Osteoblast (primary cell): ENCODE data around the gene CHST15. TPM values are rescaled to one million over a fixed set of nuclear protein-coding genes. Genes with fewer than 3 reads are reported as not detected.

Experiments used
- DNase-seq: peaks from one replicate; pipeline ENCODE4 v3.0.0; 2011; ENCODE audit warnings: low spot score, mixed read lengths; ENCODE audit not compliant: insufficient read length; ENCODE audit errors: missing footprints
- H2AFZ ChIP-seq: 2 replicates; pipeline ENCODE4 v1.6.0; 2011; ENCODE audit warnings: mild to moderate bottlenecking, low read length
- H3K27ac ChIP-seq: 2 replicates; pipeline ENCODE4 v1.5.1; 2011; ENCODE audit warnings: mild to moderate bottlenecking, low read depth, low read length, moderate library complexity
- H3K27me3 ChIP-seq: 2 replicates; pipeline ENCODE4 v1.6.0; 2012; ENCODE audit warnings: mild to moderate bottlenecking, control low read depth, inconsistent platforms, low read length, moderate library complexity; ENCODE audit not compliant: insufficient read depth
- H3K36me3 ChIP-seq: 2 replicates; pipeline ENCODE4 v1.5.1; 2011; ENCODE audit warnings: mild to moderate bottlenecking, low read length, control low read depth, moderate library complexity; ENCODE audit not compliant: insufficient read depth
- H3K4me1 ChIP-seq: 2 replicates; pipeline ENCODE4 v1.5.1; 2011; ENCODE audit warnings: mild to moderate bottlenecking, low read length, control low read depth, moderate library complexity; ENCODE audit not compliant: insufficient read depth
- H3K4me2 ChIP-seq: 2 replicates; pipeline ENCODE4 v1.6.0; 2011; ENCODE audit warnings: mild to moderate bottlenecking, low read length; ENCODE audit not compliant: insufficient read depth
- H3K4me3 ChIP-seq: fragments of 200-600 bp; sonication (generic); 3 replicates; pipeline ENCODE4 v1.5.1; 2012; ENCODE audit warnings: mild to moderate bottlenecking, low read length, inconsistent platforms; ENCODE audit not compliant: insufficient read depth
- H3K79me2 ChIP-seq: 2 replicates; pipeline ENCODE4 v1.6.0; 2012; ENCODE audit warnings: mild to moderate bottlenecking, low read length, control low read depth, inconsistent platforms; ENCODE audit not compliant: insufficient read depth
- H3K9me3 ChIP-seq: 2 replicates; pipeline ENCODE4 v1.5.1; 2011; ENCODE audit warnings: low read depth, low read length, control low read depth
- H4K20me1 ChIP-seq: 2 replicates; pipeline ENCODE4 v1.6.0; 2012; ENCODE audit warnings: mild to moderate bottlenecking, low read length, control low read depth; ENCODE audit not compliant: insufficient read depth
- total RNA-seq: library from RNA; depleted of rRNA; stranded (reverse); fragments of >200 nt; gene quantifications from 2 replicates; pipeline ENCODE4 v1.2.3, GENCODE V29; 2012
- TF ChIP-seq, protein P1 (sequence below): IDR thresholded peaks from 2 replicates; pipeline ENCODE4 v1.5.1; 2011; ENCODE audit warnings: mild to moderate bottlenecking, low read depth, low read length, moderate library complexity; ENCODE audit errors: extremely low read depth

The CHST15 gene, protein sequence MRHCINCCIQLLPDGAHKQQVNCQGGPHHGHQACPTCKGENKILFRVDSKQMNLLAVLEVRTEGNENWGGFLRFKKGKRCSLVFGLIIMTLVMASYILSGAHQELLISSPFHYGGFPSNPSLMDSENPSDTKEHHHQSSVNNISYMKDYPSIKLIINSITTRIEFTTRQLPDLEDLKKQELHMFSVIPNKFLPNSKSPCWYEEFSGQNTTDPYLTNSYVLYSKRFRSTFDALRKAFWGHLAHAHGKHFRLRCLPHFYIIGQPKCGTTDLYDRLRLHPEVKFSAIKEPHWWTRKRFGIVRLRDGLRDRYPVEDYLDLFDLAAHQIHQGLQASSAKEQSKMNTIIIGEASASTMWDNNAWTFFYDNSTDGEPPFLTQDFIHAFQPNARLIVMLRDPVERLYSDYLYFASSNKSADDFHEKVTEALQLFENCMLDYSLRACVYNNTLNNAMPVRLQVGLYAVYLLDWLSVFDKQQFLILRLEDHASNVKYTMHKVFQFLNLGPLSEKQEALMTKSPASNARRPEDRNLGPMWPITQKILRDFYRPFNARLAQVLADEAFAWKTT
- 22.8 and 36.2 TPM in 2 replicates for total RNA-seq

DNA sequence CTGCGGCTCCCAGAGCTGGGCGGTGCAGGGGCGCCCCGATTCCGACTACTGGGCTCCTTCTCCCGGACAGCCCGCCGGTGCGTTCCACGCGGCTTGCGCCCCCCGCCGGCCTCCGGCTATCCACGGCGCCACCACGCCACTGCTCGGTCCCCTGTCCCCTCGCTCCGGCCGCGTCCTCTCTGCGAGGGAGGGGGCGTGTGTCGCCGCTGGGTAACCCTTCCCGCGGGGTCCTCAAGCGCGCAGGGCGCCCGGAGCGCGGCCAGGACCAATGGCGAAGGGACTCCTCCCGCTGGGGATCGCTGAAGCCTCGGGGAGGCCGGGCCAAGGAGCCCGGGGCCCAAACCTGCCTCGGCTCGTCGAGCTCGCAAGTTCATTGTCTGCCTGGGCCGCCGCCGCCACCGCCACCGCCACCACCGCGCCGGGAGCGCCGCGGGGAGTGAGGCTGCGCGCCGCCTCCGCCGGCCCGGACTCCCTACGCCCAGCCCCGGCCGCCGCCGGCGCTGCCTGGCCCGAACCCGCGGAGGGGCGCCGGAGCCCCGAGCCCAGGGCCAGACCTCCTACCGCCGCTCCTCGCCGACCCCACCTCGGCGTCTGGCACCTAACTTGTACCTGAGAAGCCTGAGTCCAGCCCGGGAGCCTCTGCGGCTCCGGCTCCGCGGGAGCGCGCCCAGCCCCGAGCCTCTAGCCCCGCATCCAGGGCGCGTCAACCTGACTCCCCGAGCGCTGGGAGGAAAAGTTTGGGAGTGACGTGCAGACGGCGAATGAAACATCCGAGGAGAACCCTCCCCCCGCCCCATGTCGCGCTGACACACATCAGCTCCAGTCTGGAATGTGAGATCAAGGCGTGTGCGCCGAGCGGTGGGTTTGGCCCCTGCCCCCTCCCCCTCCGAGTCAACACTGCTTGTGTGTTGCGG lies at the start of gene CHST15:
CHST15 (minus strand) TSS at position 739 of the 914 bp plus-strand sequence. CDS start 47,386 bp downstream, outside the sequence.
- Histone ChIP-seq H3K79me2 (no peaks in the 10 kb centered on the region), H3K36me3 (no peaks in the 10 kb centered on the region), H3K4me3 (peak within 1 kb of the TSS; percentile 67), H3K27me3 (peaks cover 14% of the 10 kb centered on the region), H4K20me1 (peaks cover 29% of the 10 kb centered on the region), H3K9me3 (peaks cover 6% of the 10 kb centered on the region), H3K4me1 (peaks cover 14% of the 10 kb centered on the region), H3K27ac (no peak within 1 kb of the TSS), H3K4me2 (peak within 1 kb of the TSS; percentile 83), H2AFZ (peak within 1 kb of the TSS; percentile 82)
- TF ChIP-seq, protein P1, sequence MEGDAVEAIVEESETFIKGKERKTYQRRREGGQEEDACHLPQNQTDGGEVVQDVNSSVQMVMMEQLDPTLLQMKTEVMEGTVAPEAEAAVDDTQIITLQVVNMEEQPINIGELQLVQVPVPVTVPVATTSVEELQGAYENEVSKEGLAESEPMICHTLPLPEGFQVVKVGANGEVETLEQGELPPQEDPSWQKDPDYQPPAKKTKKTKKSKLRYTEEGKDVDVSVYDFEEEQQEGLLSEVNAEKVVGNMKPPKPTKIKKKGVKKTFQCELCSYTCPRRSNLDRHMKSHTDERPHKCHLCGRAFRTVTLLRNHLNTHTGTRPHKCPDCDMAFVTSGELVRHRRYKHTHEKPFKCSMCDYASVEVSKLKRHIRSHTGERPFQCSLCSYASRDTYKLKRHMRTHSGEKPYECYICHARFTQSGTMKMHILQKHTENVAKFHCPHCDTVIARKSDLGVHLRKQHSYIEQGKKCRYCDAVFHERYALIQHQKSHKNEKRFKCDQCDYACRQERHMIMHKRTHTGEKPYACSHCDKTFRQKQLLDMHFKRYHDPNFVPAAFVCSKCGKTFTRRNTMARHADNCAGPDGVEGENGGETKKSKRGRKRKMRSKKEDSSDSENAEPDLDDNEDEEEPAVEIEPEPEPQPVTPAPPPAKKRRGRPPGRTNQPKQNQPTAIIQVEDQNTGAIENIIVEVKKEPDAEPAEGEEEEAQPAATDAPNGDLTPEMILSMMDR, result no peak
- DNase-seq, result peak; percentile 98

DNA sequence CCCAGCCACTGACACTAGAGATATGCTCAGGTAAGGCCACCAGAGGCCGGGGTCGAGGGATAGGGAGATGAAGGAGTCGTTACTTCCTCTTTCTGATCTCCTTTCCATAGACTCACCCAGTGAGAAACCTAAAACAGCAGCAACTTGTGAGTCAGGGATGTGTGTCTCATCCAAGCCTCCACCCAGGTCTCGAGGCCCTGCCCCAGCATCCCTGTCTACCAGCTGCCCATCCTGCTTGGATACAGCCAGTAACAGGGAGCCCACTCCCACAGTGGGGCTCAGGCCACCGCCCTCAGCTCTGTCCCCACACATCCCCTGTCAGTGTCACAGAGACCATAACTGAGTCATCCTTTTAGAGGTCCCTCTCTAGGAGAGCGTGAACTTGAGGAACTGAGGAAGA lies 49.6 kb upstream of the CHST15 start:
- DNase-seq, result no peak

DNA sequence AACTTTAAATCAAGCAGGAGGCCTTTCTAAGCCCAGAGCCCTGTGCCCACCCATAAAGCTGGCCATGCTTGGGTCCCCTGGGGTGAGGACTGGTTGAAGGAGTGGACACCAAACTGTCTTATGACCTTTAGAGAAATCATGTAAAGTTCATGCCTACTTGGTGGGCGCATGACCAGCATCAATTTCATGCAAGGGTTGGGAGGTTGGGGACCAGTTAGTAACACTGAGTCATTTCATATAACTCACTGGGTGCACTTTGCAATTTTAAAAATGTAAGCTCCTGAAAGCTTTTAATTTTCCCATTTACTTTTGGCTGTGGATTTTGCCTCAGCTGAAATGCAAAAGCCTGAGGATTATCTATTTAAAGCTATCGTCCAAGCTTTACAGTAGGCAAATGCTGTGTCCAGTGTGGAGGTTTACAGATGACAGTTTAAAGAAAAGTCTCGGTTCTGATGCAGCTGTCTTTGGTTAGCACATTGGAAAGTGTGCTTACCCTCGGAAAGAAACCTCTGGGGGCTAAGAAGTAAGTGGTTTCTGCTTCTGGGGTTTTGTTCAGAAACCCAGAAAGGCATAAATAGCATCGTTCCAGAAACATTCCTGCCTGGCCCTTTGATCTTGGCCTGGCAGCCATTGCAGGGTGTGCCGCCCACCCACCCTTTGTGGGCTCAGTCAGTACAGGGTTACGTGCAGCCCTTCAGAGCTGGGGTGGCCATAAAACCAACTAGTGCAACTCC lies 48.8 kb upstream of the CHST15 start:
- Histone ChIP-seq H3K27me3 (no peaks in the 10 kb centered on the region), H3K4me2 (peak overlapping the region; percentile 32), H4K20me1 (no peaks in the 10 kb centered on the region), H3K4me1 (peaks cover 18% of the 10 kb centered on the region), H3K27ac (no peak overlapping the region), H3K4me3 (no peak overlapping the region), H3K36me3 (no peaks in the 10 kb centered on the region), H3K9me3 (no peaks in the 10 kb centered on the region), H3K79me2 (no peaks in the 10 kb centered on the region), H2AFZ (no peak overlapping the region)
- no peak for DNase-seq
- TF ChIP-seq, protein P1, result no peak

More for the DNA sequence above, 49.6 kb upstream of the CHST15 start:
- H2AFZ ChIP-seq, result no peak overlapping the region
- H3K4me1 ChIP-seq, result peaks cover 18% of the 10 kb centered on the region
- no peaks in the 10 kb centered on the region for H3K36me3 ChIP-seq
- H3K79me2 ChIP-seq, result no peaks in the 10 kb centered on the region
- no peak overlapping the region for H3K4me3 ChIP-seq
- no peaks in the 10 kb centered on the region for H3K27me3 ChIP-seq
- H4K20me1 ChIP-seq, result no peaks in the 10 kb centered on the region
- TF ChIP-seq, protein P1, result no peak
- peak overlapping the region; percentile 32 for H3K4me2 ChIP-seq
- no peak overlapping the region for H3K27ac ChIP-seq
- H3K9me3 ChIP-seq, result no peaks in the 10 kb centered on the region
